ENCODE data around the gene BAD. TPM values are rescaled to one million over a fixed set of nuclear protein-coding genes. Genes with fewer than 3 reads are reported as not detected.

BAD gene
- total RNA-seq, 1 experiment from 2014 or later, result 34.7 TPM

- POLR2A ChIA-PET, result interaction anchor here (0.5 to 0.6 kb wide), 2 partner anchors 25 to 100 kb away, joined by 3 to 10 read pairs; no protein-coding TSS in a partner anchor
- no peaks in the 10 kb centered on the region for H3K27me3 Mint-ChIP-seq (ENCODE audit: low read depth)
- CTCF ChIA-PET, result interaction anchor here (0.7 to 4.0 kb wide), 6 partner anchors 24 to 78 kb away, joined by 3 to 24 read pairs (median 6); partner anchors contain the start of genes CATSPERZ and PLCB3
- peaks cover 6% of the 10 kb centered on the region for H3K36me3 Mint-ChIP-seq
- no peak overlapping the region for H3K4me3 Mint-ChIP-seq
- no peak overlapping the region for H3K27ac Mint-ChIP-seq
- no peak for TF ChIP-seq E2F5 (CRISPR knock-in tag; IDR thresholded peaks at IDR 0.05)
- TF ChIP-seq SMAD3 (CRISPR knock-in tag; IDR thresholded peaks at IDR 0.05; ENCODE audit: borderline replicate concordance), result no peak
- TF ChIP-seq CTCF (IDR thresholded peaks at IDR 0.05), result no peak
- no peak for TF ChIP-seq E2F1 (CRISPR knock-in tag; IDR thresholded peaks at IDR 0.05)
- TF ChIP-seq RELA (CRISPR knock-in tag; IDR thresholded peaks at IDR 0.05; ENCODE audit: borderline replicate concordance), result no peak
- TF ChIP-seq PRDM15 (CRISPR knock-in tag; IDR thresholded peaks at IDR 0.05), result no peak
- TF ChIP-seq FOXJ3 (CRISPR knock-in tag; IDR thresholded peaks at IDR 0.05; ENCODE audit: borderline replicate concordance), result no peak
- no peaks in the 10 kb centered on the region for H3K9me3 Mint-ChIP-seq
- no peak for ATAC-seq
- no peak for DNase-seq (ENCODE audit: low spot score)
- peaks cover 21% of the 10 kb centered on the region for H3K4me1 Mint-ChIP-seq
These were observed 7.6 kb downstream of the BAD start for GRCh38 chr11:64276653-64277431.

GRCh38 chr11:64275841-64276240 is 8.6 kb downstream of the BAD start:
- H3K36me3 Mint-ChIP-seq, result no peaks in the 10 kb centered on the region
- H3K4me1 Mint-ChIP-seq, result peaks cover 23% of the 10 kb centered on the region
- ATAC-seq (no peak), DNase-seq (ENCODE audit: low spot score) (no peak)
- H3K4me3 Mint-ChIP-seq, result no peak overlapping the region
- ChIA-PET POLR2A (interaction anchor here (0.5 kb wide), 1 partner anchor 99 kb away, joined by 10 read pairs; no protein-coding TSS in a partner anchor), CTCF (interaction anchor here (1.1 to 4.0 kb wide), 5 partner anchors 24 to 72 kb away, joined by 5 to 24 read pairs (median 7); partner anchors contain the start of genes CATSPERZ and PLCB3)
- TF ChIP-seq MYBL2 (CRISPR knock-in tag; IDR thresholded peaks at IDR 0.05), result no peak
- TF ChIP-seq ERG (CRISPR knock-in tag; IDR thresholded peaks at IDR 0.05), result no peak
- TF ChIP-seq RELA (CRISPR knock-in tag; IDR thresholded peaks at IDR 0.05; ENCODE audit: borderline replicate concordance), result no peak
- TF ChIP-seq TEAD4 (CRISPR knock-in tag; IDR thresholded peaks at IDR 0.05), result no peak
- no peak for TF ChIP-seq IRF1 (CRISPR knock-in tag; IDR thresholded peaks at IDR 0.05)
- TF ChIP-seq ZMAT4 (CRISPR knock-in tag; IDR thresholded peaks at IDR 0.05), result no peak
- TF ChIP-seq NFE2L1 (CRISPR knock-in tag; IDR thresholded peaks at IDR 0.05), result no peak
- TF ChIP-seq ZBTB43 (CRISPR knock-in tag; IDR thresholded peaks at IDR 0.05), result no peak
- no peak for TF ChIP-seq NR1H2 (CRISPR knock-in tag; IDR thresholded peaks at IDR 0.05)
- 0 out of 2 replicates have a peak overlapping the region, but pooled peaks have one; percentile 21 for H3K27ac Mint-ChIP-seq
- H3K9me3 Mint-ChIP-seq, result no peaks in the 10 kb centered on the region
- no peaks in the 10 kb centered on the region for H3K27me3 Mint-ChIP-seq (ENCODE audit: low read depth)
